AG09319 (cell line): ENCODE results near the gene RRAD.

ENCODE experiments used
- DNase-seq: peaks from one replicate; pipeline ENCODE4 v3.0.0-alpha.2; 2010; ENCODE audit warnings: low read depth; ENCODE audit errors: extremely low read depth
- CTCF ChIP-seq: IDR thresholded peaks from 2 replicates; pipeline ENCODE4 v1.5.1; 2011; ENCODE audit warnings: low read depth, mild to moderate bottlenecking, inconsistent platforms, low read length, moderate library complexity

Gene RRAD

GRCh38 chr16:66911112-66911511 lies 14.2 kb downstream of the RRAD start:
- TF ChIP-seq CTCF, result no peak
- DNase-seq, result no peak

GRCh38 chr16:66910175-66910940 lies 15.0 kb downstream of the RRAD start:
- TF ChIP-seq CTCF, result no peak
- DNase-seq, result no peak

GRCh38 chr16:66908762-66909559 lies 16.4 kb downstream of the RRAD start:
- TF ChIP-seq CTCF, result no peak
- DNase-seq, result no peak

- no peak for DNase-seq
- no peak for TF ChIP-seq CTCF
These were observed 17.2 kb downstream of the RRAD start for GRCh38 chr16:66908116-66908515.

- no peak for TF ChIP-seq CTCF
- DNase-seq, result no peak
These were observed 18.2 kb downstream of the RRAD start for GRCh38 chr16:66906916-66907836.

- no peak for TF ChIP-seq CTCF
- no peak for DNase-seq
These were observed 19.4 kb downstream of the RRAD start for GRCh38 chr16:66905633-66906539.
